Myocyte (in vitro differentiated cells): ENCODE results near the gene MND1. TPM values are rescaled to one million over a fixed set of nuclear protein-coding genes. Genes with fewer than 3 reads are reported as not detected.

Experiments used
- DNase-seq: peaks from one replicate; pipeline ENCODE4 v3.0.0-alpha.2; 2012; ENCODE audit warnings: low read depth
- total RNA-seq: library from RNA; depleted of rRNA; stranded (reverse); fragments of >200 nt; gene quantifications from 2 replicates; pipeline ENCODE4 v1.2.3, GENCODE V29; 2014

The MND1 gene
- total RNA-seq, 1 donor from 2014 or later = 1.2 TPM

DNA sequence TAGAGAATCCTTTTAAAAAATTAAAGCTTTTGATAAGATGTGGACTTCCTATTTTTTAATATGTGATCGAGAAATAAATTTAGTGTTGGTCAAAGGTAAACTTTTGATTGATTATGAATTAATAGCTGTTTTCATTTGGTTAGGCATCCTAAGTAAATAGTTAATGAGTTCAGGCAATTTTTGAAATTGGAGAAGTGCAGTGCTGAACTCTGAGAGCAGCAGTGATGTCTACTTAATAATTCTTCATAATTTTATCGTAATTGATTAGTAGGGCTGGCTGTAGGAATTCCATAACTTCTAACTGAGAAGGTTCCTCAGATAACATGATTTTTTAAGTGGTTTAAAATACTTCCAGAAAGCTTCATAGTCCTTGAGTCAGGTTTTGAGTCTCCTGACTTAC, 1.5 kb downstream of the MND1 start:
- no peak for DNase-seq

DNA sequence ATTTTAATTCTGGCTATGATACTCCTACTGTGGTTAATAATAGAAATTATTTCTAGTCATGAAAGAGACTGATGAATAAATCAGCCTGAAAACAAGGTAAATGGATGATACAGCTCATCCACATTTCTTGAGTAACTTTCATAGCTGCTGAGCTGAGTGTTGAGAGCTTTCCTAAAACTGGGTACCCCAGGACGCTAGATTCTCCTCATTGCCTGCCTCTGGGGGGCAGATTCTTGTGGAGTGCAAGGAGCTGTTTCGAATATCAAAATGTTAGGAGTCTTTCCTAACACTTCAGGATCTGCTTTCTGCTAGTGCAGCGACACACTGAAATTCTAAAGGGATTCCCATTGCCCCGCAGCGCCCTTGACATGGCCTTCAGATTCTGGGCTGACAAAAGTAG, 2.1 kb downstream of the MND1 start:
- peak; percentile 10 for DNase-seq

DNA sequence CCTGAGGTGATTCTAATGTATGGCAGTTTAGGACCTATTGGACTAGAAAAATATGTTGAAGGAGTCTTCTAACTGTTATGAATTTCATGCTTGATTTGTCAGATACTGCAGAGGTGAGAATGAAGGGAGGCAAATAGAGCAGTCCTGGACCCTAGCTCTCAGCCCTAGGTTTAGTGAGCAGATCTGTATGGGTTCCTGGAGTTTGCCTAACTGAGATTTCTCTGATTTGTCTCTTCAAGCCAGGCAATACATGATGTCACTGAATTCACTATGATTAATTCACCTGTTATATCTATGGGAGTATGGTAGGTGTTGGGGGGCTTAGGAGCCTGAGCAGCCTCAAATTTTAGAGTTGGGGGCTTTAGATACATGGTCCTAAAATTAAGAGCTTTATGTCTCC, 2.6 kb downstream of the MND1 start:
- no peak for DNase-seq

DNA sequence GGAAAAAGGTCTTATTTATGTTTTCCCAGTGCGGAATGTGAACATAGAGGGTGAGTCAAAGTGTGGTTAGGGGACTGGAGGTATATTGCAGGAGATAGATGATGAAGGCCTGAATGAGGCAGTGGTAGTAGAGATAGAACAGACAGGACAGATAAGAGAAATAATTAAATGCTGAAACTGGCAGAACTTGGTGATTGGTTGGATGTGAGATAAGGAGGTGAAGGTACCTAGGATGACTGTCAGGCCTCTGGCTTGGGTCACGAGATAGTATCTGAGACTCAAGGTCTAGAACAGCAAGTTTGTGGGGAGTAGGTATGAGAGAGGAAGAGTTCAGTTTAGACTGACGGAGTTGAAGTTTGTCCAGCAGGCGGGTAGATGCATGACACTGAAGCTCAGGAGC, 3.5 kb downstream of the MND1 start:
- no peak for DNase-seq

DNA sequence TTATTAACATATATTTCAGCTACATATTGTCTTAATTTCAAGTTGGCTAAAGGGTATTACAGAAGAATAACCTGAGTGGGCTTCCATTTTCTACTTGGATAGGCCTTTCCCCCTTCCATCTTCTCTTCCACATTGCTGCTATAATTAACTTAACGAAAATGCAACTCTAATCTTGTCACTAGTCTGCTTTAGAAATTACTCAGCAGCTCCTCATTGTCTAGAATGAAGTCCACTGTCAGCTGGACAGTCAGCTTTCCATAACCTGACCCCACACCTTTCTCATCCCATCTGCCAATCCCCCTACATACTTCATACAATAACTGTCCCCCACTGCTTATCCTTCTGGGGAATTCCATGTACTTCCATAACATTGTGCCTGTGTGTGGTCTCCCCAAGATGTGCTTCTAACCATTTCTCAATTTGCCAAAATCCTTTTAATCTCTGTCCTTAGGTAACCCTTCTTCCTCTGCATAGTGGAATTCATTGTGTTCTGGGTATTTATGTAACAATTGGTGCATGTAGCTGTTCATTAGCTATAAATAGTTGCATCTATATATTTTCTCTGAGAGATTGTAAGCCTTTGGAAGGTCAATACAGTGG, 4.8 kb downstream of the MND1 start:
- DNase-seq = peak; percentile 3

DNA sequence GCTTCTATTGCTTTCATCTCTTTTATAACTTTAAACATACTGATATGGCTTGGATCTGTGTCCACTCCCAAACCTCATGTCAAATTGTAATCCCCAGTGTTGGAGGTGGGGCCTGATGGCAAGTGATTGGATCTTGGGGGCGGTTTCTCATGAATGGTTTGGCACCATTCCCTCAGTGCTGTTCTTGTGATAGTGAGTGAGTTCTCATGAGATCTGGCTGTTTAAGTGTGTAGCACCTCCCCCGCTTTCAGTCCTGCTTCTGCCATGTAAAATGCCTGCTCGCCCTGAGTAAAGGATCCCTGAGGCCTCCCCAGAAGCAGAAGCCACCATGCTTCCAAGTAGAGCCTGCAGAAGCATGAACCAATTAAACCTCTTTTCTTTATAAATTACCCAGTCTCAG, 17.7 kb downstream of the MND1 start:
- DNase-seq = peak; percentile 47

DNA sequence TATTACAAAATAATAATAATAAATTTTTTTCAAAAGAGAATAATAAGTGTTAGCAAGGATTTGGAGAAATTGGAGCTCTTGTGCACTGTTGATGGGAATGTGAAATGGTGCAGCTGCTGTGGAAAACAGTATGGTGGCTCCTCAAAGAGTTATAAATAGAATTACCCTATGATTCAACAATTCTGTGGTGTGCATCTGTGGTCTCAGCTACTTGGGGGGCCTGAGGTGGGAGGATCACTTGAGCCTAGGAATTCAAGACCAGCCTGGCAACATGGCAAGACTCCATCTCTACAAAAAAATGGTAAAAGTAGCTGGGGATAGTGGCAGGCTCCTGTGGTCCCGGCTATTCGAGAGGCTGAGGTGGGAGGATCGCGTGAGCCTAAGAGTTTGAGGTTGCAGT, 19.6 kb downstream of the MND1 start:
- peak; percentile 86 for DNase-seq

DNA sequence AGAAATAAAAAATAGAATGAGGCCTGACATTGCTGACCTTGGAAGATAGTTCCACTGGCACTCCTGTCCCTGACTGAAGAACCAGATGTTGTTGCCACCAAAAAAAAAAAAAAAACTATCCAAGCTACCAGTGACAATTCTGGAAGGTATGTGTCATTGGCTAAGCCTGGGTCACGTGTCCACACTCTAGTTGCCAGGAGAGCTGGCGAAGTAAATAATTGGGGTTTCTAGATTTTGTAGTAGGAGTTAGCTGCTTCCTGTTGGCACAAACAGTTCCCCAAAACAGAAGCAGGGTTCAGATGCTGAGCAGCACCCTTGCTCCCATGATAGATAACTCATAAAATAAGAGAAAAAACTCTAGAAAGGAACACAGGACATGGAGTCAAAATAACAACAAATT, 20.5 kb downstream of the MND1 start:
- peak; percentile 12 for DNase-seq

DNA sequence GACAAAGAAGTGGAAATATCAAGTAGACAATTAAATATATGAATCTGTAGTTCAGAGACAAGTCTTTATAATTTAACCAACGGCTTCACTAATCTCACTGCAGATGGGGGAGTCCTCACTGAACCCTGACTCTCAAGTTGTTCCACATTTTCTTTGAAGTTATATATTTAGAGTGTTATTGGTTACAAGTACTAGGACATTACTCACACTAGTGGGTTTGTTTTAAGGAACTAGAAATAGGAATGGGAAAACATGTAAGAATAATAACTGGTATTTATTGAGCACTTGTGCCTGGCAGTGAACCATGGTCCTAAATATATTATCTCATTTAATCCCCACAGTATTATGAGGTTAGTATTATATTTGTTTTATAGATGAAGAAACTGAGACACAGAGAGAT, 22.0 kb downstream of the MND1 start:
- DNase-seq = no peak

DNA sequence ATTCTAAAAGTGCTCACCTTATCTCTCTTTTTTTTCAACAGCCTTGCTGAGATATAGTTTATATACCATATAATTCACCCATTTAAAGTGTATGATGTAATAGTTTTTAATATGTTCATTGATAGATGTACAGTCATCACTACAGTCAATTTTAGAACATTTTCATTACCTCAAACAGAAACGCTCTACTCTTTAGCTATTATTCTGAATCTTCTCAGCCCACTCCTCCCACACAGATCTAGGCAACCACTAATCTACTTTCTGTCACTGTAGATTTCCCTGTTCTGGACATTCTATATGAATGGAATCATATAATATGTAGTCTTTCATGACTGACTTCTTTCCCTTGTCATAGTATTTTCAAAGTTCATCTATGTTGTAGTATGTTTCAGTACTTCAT, 22.6 kb downstream of the MND1 start:
- DNase-seq = no peak

DNA sequence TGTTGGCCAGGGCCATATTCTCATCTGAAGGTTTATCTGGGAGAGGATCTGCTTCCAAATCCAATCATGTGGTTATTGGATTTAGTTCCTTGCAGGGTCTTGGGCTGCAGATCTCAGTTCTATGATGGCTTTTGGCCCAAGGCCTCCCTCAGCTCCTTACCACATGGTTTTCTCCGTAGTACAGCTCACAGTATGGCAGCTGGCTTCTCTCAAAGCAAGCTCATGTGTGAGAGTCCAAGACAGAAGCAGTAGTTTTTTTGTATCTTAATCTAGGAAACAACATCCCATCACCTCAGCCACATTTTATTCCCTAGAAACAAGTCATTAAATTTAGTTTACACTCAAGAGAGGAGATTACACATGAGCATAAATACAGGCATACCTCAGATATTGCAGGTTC, 24.5 kb downstream of the MND1 start:
- no peak for DNase-seq

DNA sequence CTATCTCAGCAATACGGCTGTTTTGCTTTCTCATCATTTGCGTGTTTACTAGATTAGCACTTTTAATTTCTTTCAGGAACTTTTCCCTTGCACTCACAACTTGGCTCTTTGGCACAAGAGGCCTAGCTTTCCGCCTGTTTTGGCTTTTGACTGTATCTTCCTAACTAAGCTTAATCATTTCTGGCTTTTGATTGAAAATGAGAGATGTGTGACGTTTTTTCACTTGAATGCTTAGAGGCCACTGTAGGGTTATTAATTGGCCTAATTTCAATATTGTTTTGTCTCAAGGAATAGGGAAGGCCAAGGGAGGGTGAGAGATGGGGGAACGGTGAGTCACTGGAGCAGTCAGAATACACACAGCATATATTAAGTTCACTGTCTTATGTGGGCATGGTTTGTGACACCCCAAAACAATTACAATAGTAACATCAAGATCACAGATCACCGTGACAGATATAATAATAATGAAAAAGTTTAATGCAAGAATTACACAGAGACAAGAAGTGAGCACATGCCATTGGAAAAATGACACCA, 27.3 kb downstream of the MND1 start:
- DNase-seq = no peak

DNA sequence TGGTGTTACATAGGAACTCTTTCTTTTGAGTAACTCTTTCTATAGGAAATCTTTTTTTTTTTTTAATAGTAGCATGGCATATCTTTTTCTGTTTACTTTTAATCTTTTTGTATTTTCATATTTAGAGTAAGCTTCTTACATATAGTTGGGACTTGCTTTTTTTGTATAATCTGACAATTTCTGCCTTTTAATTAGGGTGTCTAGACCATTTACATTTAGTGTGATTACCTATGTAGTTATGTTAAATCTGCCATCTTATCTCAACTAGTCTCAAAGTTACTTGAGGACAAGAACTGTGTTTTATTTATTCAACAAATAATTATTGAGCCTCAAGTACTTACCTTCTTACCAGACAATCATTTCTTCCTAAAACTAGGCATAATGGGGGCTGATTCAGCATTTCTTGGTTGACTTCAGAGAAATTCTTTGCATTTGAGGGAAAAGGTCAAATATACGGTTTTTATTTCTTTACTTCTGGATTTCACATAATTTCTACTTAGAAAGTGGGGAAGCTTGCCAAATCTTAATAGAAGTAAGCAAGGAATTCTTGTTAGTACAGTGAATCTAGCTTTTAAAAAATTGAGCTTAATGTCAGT, 28.6 kb downstream of the MND1 start:
- DNase-seq = no peak

DNA sequence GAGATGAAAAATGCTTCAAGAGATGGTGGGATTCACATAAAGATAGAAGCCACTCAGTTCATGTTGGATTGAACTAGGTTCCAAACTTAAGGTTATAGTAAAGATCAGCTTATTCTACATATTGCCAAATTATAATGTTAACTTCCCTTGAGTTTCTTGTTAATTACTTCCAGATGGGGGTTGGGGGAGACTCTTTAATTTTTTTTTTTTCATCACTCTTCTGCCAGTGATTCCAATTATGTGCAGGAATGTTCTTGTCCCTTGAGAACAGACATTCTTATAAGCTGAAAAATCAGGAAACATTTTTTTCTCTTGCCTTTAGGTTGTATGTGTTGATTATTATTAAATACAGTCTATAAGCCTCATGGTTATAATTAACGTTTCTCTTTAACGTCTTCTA, 30.0 kb downstream of the MND1 start:
- DNase-seq = no peak

DNA sequence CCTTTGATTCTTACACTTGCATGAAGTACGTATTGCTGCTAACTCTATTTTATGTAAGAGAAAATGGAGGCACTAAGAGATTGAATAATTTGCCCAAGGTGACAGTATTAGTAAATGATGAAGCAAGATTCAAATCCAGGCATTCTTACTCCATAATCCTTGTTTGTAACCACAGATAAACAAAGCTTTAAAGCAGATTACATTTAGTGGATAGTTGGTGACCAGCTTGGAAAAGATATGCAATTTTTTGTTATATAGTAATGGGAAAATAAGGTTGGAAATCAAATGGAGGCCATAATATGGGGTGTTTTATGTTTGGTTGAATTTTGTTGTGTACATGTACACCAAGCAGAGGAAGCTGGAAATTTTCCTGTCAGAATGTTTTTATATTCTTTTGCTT, 30.8 kb downstream of the MND1 start:
- no peak for DNase-seq

DNA sequence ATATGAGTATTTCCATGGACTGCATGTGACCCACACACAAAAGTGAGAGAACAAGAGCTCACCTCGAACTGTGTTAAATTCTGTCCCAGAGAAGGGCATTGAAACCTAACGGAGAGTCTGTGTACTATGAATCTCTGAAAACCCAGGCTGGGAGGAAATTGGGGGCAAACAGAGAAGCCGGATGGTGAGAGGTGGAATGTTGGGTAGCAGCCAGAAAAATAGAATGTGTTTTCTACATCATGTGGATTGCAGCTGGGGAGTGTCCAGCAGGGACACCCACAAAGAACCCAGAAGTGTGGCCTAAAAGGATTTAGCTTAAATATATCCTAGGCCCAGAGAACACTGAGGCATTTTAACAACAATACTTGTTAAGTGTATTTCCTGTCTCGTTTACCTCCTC, 38.6 kb downstream of the MND1 start:
- no peak for DNase-seq

DNA sequence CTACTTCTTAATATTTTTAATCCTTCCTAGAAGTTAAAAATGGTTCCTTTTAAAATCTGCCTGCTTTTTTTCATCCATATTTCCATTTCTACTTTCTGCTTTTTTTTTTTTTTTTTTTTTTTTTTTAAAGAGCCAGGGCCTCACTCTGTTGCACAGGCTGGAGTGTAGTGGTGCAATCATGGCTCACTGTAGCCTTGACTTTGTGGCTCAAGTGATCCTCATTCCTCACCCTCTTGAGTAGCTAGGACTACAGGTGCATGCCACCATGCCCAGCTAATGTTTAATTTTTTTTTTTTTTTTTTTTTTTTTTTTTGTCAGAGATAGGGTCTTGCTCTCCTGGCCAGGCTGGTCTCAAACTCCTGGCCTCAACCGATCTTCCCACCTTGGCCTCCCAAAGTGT, 39.7 kb downstream of the MND1 start:
- no peak for DNase-seq

DNA sequence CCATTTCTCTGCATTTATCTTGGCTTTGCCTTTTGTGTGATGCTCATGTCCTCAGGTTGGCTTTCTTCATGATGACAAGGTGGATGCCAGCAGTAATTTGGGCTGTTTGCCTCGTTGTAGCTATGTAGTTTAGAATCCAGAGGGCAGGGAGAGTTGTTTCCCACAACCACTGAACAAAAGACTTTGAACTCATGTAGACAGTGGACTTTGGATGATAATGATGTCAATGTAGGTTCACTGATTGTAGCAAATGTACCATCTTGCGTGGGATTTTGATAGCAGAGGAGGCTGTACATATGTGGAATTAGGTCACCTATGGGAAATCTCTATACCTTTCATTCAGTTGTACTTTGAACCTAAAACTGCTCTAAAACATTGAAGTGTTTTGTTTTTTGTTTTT, 41.3 kb downstream of the MND1 start:
- DNase-seq = no peak

DNA sequence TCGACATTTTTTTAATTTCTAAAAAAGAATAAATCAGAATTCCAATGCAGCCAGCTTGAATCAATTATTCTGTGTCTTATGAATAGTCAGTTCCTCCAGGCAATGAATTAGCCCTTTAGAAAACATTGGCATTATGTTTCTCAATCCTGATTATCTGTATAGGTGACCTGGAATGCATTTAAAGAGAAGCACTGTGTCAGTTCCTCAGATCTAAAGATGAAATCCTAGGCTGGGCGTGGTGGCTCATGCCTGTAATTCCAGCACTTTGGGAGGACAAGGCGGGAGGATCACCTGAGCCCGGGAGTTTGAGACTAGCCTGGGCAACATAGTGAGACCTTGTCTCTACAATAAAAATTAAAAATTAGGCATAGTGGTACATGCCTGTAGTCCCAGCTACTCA, 43.5 kb downstream of the MND1 start:
- no peak for DNase-seq

DNA sequence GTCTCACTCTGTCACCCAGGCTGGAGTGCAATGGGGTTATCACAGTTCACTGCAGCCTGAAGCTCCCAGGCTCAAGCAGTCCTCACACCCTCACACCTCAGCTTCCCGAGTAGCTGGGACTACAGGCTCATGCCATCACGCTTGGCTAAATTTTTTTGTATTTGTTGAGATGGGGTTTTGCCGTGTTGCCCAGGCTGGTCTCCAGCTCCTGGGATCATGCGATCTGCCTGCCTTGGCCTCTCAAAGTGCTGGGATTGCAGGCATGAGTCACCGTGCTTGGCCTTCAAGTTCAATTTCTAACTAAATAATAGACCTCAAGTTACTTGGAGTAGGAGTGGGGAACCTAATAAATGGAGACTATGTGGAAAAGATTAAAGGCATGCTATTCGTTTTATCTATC, 48.9 kb downstream of the MND1 start:
- DNase-seq = peak; percentile 81

DNA sequence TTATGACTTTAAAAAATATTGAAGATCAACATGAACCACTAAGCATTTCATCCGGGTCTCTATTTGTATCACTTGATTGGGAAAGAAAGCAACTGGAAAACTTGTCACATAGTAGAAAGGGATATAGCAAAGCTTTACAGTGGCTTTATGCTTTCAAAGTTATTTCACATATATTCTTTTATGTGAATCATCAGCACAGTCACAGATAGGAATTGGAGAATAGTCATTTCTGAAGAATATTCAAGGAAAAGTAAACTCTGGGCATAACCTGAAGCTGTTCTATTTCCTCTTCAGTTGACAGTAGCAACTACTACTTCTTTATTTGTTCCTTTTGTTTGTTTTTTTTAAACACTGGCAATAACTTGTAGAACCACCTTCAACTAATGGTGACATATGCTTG, 50.5 kb downstream of the MND1 start:
- DNase-seq = no peak

DNA sequence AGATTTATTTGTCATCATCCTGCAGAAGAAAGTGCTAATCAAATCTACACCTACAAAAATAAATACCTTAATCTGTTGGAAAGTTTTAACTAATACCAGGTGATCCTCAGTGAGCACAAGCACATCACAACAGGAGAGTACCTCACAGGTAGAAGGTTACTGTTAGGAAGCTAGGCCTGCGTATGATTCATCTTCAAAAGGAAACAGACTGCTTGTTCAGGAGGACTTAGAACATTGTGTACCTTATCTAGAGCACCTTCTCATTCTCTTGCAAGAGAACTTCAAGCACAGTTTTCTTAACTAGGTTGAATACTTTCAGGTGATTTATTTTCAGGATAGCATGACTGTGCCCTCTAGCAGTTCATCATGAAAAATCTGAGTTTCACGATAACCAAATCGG, 54.2 kb downstream of the MND1 start:
- no peak for DNase-seq

DNA sequence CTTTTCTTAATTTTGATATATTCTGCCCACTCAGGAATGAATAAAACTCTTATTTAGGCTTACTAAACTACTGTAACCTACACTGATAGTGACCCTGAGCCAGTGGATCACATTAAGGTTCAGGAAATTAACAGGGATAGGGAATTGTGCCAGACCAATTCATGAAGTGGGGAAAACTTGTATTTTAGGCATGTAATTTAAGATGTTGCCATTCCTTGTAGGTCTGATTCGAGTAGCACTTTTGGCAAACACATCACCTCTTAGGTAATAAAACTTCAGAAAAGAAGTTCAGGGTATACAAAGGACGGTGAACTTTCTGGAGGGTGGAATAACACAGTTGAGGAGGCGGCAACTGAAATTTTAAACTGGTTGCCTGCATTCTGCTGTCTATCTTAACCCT, 54.9 kb downstream of the MND1 start:
- no peak for DNase-seq

DNA sequence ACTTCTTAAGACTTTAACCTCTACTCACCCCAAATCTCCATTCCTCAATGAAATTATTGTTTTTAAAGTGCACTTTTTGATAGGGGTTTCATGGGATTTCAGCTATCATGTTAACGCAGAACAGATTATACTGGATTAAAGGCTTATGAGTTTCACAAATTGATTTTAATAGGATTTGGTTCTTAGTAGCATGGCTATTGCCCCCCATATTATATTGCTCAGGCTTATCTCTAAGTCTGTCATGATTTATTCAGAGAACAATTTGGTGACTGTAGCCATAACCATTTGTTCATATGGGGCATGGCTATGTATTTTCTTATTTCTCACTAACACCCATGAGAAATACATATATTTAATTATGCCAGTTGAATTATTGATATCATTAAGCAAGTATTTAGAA, 57.0 kb downstream of the MND1 start:
- no peak for DNase-seq
